ENCODE data around the gene SLC22A31. TPM values are rescaled to one million over a fixed set of nuclear protein-coding genes. Genes with fewer than 3 reads are reported as not detected.

The SLC22A31 gene
- total RNA-seq, 1 donor from 2014 or later = not detected

GRCh38 chr16:89159066-89159849 is 41.1 kb downstream of the SLC22A31 start:
- ATAC-seq (ENCODE audit: poor library complexity) (no peak), DNase-seq (no peak)
- intact Hi-C loops (cut with DNase I) = no loop called here

GRCh38 chr16:89157778-89158177 is 42.6 kb downstream of the SLC22A31 start:
- ATAC-seq (ENCODE audit: poor library complexity) (no peak), DNase-seq (no peak)
- intact Hi-C loops (cut with DNase I) = no loop called here

- intact Hi-C loops (cut with DNase I) = no loop called here
- DNase-seq = no peak
- ATAC-seq (ENCODE audit: poor library complexity) = no peak
Observed at GRCh38 chr16:89156740-89157645, 43.3 kb downstream of the SLC22A31 start.

- ATAC-seq (ENCODE audit: poor library complexity) (peak; percentile 42), DNase-seq (no peak)
- intact Hi-C loops (cut with DNase I) = no loop called here
Observed at GRCh38 chr16:89155851-89156739, 44.2 kb downstream of the SLC22A31 start.

- peak; percentile 85 for DNase-seq
- ATAC-seq (ENCODE audit: poor library complexity) = peak; percentile 79
- intact Hi-C loops (cut with DNase I) = no loop called here
Observed at GRCh38 chr16:89155184-89155679, 45.1 kb downstream of the SLC22A31 start.

- intact Hi-C loops (cut with DNase I) = no loop called here
- peak; percentile 28 for ATAC-seq (ENCODE audit: poor library complexity)
Observed at GRCh38 chr16:89154390-89155183, 45.8 kb downstream of the SLC22A31 start.

GRCh38 chr16:89153848-89154271 is 46.5 kb downstream of the SLC22A31 start:
- ATAC-seq (ENCODE audit: poor library complexity) = no peak
- intact Hi-C loops (cut with DNase I) = no loop called here
- DNase-seq = no peak

More at GRCh38 chr16:89154390-89155183, 45.8 kb downstream of the SLC22A31 start:
- DNase-seq = no peak

- DNase-seq (no peak), ATAC-seq (ENCODE audit: poor library complexity) (no peak)
Observed at GRCh38 chr16:89152831-89153700, 47.3 kb downstream of the SLC22A31 start.

GRCh38 chr16:89150981-89151380 is 49.4 kb downstream of the SLC22A31 start:
- intact Hi-C loops (cut with DNase I) = no loop called here
- DNase-seq (no peak), ATAC-seq (ENCODE audit: poor library complexity) (no peak)

More at GRCh38 chr16:89152831-89153700, 47.3 kb downstream of the SLC22A31 start:
- intact Hi-C loops (cut with DNase I) = no loop called here

GRCh38 chr16:89150090-89150835 is 50.1 kb downstream of the SLC22A31 start:
- intact Hi-C loops (cut with DNase I) = no loop called here
- peak; percentile 19 for DNase-seq
- no peak for ATAC-seq (ENCODE audit: poor library complexity)

GRCh38 chr16:89149386-89149785 is 51.0 kb downstream of the SLC22A31 start:
- DNase-seq (no peak), ATAC-seq (ENCODE audit: poor library complexity) (no peak)
- intact Hi-C loops (cut with DNase I) = no loop called here

GRCh38 chr16:89147085-89147817 is 53.1 kb downstream of the SLC22A31 start:
- ATAC-seq (ENCODE audit: poor library complexity) = no peak
- intact Hi-C loops (cut with DNase I) = no loop called here

GRCh38 chr16:89146211-89147005 is 53.9 kb downstream of the SLC22A31 start:
- ATAC-seq (ENCODE audit: poor library complexity) (no peak), DNase-seq (no peak)
- intact Hi-C loops (cut with DNase I) = no loop called here

More at GRCh38 chr16:89147085-89147817, 53.1 kb downstream of the SLC22A31 start:
- no peak for DNase-seq
